Activated CD4-positive, alpha-beta T cell treated with anti-CD3 and anti-CD28 coated beads, Interleukin-2, Interleukin-4, amounts not matched to agents 100 ng/mL and 50 ng/mL, durations not matched to agents 16 hours and 8 hours (primary cell): ENCODE measurements around the gene FAM13C.
"Not testable (repeated sequence)": the region's sequence is repeated elsewhere in the genome, so short reads cannot be mapped to it uniquely, and the experiment has no call there.

ENCODE experiments used
- DNase-seq: peaks from one replicate; pipeline ENCODE4 v3.0.0-alpha.2; 2020; ENCODE audit warnings: low spot score

Gene FAM13C

DNA sequence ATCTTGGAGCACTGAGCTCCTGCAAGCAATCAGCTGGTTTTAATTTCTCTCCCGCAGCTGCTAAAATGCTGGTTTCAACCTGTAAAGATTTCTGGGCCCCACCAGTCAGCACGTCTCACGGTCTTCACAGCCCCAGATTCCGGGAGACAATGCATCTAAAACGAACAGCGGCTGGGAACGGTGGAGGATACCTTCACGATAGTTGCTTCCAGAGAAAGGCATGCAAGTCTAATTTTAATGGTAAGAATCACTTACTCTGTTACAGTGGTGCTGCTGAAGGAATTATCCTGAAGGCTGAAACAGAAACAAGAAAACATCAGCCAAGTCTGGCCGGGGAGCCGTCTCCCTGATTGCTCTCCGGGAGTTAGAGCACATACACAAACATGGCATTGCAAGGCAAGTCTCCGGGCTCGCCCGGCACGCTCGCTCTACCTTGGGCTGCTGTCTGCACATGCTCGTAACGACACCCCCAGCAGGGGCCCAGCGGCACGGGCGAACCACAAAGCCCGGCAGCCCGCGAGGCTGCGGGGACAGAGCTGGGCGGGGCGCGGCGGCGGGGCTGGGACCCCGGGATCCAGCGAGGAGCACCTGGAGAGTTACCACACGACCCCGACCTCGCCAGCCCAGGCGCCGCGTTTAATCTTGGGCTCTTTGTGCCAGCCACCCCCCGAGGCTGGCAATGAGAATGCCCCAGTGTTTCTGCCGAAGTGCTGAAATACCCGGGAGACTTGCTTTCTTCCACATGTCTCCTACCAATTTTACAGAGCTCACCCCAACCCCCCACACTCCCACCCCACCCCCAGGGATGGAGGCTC lies at the start of gene FAM13C:
FAM13C (minus strand) TSS at position 406 of the 815 bp plus-strand sequence; CDS start at position 317, 89 bp downstream.
- peak; percentile 4 for DNase-seq

DNA sequence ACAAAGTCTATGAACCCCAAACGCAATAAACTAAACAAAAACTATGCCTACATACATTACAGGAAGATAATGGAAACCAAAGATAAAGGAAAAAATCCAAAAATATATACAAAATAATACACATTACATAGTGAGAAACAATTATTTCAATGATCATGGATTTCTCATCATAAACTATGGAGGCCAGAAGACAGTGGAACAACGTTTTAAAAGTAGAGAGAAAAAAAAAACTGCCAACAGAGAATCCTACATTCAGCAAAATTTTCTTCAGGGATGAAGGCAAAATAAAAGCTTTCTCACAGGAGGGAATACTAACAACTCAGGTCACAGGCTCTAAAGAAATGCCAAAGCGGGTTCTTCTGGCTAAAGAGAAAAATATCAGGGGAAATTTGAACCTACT lies 42.9 kb upstream of the FAM13C start:
- DNase-seq = no peak

DNA sequence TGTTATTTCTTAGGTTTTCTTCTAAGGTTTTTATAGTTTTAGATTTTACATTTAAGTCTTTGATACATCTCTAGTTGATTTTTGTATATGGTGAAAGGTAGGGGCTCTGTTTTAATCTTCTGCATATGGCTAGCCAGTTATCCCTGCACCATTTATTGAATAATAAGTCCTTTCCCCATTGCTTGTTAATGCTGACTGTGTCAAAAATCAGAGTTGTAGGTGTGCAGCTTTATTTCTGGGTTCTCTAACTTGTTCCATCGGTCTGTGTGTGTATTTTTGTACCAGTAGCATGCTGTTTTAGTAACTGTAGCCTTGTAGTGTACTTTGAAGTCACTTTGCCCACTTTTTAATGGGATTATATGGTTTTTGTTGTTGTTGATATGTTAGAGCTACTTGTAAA lies 37.9 kb upstream of the FAM13C start:
- no peak for DNase-seq

DNA sequence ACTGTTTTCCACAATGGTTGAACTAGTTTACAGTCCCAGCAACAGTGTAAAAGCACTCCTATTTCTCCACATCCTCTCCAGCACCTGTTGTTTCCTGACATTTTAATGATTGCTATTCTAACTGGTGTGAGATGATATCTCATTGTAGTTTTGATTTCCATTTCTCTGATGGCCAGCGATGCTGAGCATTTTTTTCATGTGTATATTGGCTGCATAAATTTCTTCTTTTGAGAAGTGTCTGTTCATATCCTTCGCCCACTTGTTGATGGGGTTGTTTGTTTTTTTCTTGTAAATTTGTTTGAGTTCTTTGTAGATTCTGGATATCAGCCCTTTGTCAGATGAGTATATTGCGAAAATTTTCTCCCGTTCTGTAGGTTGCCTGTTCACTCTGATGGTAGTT lies 37.0 kb upstream of the FAM13C start:
- not testable (repeated sequence) for DNase-seq

DNA sequence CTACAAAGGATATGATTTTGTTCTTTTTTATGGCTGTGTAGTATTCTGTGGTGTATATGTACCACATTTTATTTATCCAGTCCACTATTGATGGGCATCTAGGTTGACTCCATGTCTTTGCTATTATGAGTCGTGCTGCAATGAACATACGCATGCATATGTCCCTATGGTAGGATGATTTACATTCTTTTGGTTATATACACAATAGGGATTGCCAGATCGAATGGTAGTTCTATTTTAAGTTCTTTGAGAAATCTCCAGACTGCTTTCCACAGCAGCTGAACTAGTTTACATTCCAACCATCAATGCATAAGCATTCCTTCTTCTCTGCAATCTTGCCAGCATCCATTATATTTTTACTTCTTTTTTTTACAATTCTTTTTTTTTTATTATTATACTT lies 35.6 kb upstream of the FAM13C start:
- DNase-seq = no peak

DNA sequence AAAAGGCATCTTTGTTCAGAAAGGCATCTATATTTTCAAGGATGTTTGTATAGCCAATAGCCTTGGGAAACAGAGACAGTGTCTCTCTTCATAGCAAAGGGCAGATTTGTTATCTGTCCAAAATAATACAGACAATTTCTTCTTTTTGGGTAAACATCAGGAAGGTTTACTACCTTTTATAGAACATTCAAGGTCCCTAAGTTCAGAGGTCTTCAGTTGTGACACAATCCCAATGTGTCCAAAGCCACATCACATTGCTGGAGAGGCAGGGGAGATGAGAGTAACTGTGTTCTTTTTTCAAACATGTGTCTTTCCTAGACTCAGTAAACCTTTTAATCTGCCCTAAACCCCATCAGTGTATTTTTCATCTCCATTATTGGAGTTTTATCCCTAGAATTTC lies 33.6 kb upstream of the FAM13C start:
- no peak for DNase-seq

DNA sequence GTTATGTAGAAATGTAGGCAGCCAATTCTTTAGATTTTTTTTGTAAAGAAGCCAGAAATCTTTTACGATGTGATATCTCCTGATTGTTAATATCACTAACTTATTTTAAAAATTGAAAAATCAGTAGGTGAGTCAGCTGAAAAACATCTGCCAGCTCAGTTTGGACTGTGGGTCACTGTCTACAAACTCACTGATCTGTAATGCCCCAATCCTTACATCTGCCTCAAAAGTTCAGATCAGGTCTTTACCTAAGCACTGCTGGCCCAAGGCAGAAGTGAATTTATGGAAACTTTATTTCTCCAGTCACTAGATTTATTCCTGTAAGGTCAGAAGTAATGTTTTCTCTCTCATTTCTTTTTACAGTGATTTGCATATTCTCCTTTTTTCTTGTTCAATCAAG lies 31.0 kb upstream of the FAM13C start:
- no peak for DNase-seq

DNA sequence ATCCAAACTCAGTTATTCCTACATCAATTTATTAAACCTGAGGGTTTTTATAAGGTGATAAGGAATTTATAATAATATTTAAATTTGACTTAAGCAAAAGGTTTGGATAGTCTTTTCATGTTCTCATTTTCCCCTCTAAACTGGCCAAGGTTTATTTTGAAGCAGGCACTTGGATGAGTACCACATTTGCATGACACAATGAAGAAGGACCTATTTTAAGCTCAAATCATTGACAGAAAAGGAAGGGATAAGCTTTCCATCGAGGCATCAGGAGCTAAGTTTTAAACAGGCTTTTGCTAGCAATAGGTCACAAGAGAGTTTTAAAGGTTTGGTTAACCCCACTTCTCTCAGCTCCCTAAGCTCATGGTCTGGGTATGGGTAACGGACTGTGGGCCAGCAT lies 28.7 kb upstream of the FAM13C start:
- no peak for DNase-seq

DNA sequence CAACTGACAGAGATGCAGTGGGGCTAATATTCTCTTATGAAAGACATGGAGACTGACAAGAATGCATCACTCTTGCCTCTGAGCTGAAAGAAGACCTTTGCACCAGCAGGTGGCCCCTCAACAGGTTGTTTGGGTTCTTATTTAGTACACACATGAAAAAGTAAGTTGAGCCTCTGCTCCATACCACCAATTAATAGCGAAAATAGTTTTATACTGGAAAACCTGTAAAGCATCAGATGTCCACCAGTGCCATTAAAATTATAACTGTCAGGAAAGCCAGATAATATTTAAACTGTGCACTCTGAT lies 26.3 kb upstream of the FAM13C start:
- no peak for DNase-seq

DNA sequence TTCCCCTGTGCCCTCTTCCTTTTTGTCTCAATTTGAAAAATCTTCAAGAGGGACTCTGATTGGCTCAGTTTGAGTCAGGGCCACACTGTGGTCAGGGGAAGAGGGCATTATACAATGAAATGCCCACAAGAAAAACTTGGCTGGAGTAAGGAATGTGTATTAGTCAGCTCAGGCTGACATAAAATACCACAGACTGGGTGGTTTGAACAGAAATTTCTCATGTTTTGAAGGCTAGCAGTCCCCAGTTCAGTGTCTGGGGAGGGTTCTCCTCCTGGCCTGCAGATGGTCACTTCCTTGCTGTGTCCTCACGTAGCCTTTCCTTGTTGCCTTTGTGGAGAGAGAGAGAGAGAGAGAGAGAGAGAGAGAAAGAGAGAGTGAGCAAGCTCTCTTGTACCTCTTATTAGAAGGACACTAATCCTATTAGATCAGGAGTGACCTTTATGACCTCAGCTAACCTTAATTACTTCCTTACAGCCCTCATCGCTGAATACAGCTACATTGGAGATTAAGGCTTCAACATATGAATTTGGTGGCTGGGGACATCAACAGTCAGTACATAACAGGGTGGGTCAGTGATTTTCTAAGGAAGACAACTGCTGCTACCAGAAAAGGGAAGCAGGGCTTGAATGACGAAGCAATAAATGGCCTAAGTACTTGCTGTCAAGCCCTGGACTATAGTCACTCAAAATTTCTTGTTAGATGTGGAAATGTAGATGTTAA lies 25.8 kb upstream of the FAM13C start:
- DNase-seq = no peak

DNA sequence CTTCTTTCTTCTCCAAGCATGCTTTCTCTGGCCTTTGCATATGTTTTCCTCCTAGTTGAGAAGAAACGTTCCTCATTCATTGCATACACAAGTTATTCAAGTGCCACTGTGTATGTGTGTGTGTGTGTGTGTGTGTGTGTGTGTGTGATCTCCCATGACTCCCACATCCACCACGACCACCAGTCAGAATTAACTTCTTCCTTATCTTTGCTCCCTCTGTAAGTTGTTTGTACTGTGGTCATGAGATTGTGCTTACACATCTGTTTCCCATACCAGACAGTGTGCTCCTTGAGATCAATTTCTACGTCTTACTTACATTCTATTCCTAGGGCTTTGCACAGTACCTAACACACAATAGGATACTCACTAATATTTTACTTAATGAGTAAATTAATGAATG lies 22.4 kb upstream of the FAM13C start:
- DNase-seq = no peak

DNA sequence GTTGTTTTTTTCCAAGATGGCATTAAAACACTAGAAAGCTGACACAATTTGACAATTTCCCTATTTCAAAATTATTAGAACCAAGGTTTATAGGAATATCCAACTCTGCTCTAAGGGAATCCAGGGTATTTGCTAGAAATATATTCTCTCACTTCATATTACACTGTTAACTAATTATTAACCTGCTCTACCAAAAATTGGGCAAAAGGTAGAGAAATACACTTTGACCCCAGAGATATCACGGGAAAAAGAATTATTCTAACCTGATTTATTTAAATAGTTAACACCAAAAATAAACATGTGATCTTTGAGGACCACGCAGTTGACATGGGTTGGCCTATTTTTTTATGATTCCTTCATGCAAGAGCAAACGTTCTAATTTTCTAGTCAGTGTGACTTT lies 21.6 kb upstream of the FAM13C start:
- no peak for DNase-seq

DNA sequence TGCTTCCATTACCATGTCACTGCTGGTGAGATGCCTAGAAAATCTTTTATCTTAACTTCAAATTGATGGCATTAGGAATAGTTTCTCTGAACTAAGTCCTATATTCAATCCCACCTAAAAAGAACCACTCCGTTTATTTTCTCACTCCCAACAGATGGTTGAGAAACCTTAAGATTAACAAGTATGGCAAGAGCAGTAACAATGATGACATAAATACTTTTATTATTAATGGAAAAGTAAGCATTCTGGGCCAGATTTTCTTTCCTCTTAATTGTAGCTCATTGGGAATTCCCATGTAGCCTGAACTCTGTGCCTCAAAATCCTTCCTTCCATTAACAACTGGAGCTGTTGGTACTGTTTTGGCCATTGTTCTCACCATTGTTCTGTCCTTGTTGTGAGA lies 21.1 kb upstream of the FAM13C start:
- no peak for DNase-seq

DNA sequence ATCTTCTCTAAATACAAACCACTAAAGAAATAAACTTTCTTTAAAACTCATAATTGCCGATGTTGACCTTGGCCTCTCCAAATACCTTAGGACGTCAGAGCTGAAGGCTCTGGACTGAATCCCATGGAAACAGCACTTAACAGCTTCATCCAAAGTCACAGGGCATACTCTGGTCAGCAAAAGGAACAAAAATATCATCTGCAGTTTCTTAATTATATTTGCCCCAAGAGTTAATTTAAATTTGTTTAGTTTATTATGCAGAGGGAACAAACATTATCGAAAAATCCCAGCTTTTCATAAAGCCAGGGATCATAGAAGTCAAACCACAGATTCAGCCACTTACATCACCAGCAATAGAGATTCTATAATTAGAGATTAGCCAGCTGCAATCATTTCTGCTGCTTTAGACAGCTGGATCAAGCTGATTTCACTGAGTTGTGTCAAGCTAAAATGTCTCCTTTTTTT lies 20.5 kb upstream of the FAM13C start:
- no peak for DNase-seq

DNA sequence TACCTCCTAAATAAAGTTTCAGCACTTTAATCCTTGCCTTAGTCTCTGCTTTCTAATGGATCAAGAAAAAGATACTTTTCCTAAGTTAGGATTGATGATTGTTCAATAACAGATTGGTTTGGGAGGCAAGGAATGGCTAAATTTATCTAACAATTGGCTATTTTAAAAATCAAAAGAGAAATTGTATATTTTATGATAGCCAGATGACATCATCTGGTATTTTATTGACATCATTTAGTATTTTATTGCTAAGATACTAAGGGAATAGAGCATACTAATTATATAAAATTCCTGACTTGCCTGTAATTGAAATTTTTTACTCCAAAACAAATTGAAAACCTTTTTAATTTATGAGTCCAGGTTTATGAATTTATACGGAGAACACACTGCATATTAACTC lies 19.3 kb upstream of the FAM13C start:
- DNase-seq = no peak

DNA sequence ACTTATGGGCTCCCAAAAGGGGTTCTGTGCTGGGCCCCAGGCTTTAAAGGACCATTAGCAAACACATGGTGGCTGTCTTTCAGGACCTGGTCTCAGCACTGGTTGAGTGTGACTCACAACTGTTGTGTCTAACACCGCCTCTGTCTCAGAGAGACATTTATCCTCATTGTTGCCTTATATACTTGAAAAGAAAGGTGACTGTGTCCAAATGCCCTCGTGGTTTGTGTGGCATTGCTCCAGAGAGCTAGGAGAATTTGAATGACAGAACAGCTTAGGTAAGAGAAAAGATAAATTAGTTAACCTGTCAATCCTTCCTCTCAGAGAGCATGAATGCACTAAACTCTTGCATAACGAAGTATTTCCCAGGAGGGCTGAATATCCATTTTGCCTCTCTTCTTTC lies 14.5 kb upstream of the FAM13C start:
- no peak for DNase-seq

DNA sequence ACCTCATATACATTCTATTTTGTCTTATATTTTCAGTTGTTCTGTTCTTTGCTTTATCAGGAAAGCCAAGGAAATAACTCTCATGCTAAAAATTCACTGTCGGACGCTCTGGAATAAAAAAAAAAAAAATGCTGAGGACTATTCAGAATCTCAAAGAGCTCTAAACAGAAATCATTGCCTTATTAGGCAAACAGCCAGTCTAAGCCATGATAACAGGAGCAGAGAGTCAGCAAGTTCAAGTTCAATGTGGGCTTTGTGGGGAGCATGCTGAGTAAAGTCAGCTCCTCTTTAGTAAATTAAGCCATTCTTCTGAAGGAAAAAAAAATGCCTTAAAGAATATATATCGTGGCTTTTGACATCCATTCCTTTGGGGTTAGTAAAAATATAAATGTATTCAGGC lies 13.6 kb upstream of the FAM13C start:
- DNase-seq = no peak

DNA sequence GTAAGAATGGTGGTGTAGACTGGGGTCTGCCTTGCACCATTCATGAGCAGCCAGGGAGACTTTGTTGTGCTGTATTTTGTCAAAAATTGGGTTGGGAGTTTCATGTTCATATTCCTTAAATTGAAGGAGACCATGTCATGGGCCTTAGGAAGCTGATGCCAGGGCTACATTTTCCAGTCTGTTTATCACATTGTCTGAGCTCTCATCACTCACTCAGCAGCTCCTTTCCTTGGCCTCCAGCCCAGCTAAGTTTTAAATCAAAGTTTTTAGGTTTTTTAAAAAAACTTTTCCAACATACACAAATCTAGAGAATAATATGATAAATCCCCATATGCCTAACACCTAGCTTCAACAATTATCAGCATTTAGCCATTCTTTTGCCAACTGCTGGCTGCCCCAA lies 12.6 kb upstream of the FAM13C start:
- DNase-seq = no peak

DNA sequence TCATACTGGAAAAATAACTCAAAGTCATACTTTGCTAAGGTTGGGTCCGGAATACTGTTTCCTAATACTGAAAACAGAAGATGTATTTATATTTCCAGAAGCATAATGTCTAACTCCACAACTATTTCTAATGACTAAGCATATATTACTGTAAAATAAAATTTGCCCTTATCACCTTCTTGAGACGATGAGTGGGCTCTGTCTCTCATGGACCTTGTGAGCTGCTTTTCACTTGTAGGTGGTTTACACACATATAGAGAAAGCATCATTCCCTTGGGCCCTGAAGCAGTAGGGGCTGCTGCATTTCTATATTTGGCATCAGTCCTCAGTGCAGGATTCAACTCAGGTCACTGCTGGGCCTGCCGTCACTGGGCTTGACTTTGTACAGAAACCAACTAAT lies 10.7 kb upstream of the FAM13C start:
- DNase-seq = no peak

DNA sequence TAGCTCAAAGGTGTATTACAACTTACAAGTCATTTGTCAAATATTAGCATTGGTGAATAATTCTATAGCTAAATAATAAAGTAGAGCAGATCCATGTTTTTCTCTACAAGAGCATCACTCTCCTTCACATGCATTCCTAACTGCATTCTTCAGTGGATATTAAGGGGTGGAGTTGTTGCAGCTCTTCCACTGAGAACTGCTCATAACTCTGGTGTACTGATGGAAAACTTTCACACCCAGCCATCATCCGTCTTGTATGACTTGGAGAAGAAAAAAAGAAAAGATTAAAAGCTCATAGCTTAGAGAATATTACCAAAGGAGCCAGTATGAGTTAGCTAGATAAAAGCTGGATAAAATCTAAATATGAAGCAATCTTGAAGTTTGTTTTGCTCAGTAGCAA lies 10.2 kb upstream of the FAM13C start:
- DNase-seq = no peak

DNA sequence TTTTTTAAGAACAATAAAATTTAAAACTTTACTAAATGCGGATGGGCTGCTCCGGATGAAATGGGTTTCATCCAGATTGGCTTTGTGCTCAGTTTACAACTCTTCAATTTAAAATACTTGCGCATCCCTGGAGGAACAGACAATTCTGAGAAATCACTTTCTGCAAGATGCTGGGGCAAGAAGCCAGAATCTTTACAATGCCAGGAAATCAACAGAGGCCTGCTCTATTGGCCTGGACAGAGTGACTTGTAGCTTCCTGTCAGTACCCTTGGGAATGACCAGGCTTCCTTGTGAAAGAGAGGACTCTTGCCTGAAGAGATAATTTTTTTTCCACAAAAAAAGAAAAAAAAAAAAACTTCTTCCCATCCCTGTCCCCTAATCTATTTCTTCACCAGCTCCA lies 3.9 kb upstream of the FAM13C start:
- DNase-seq = no peak

DNA sequence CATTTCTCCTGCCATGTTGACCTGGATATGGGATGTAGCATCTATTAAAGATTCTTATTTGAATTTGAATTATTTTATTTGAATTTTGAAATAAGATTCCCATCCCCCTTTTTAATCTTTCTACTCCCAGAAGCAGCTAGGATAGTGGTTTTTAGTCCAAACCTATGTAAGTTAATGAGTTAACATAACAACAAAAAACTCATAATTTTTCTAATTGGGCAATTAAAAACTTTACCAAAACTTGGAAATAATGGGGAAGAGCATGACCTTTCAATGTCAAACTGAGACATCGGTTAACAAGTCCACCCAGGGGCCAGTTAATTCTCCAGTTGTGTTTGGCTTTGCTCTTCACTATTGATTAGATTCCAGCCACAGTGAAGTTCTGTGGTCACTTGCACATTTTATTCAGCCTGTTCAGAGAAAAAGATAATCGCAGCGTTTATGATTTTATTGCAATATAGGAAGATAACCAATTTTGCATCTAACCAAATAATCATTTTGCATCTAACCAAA lies 1.2 kb upstream of the FAM13C start:
- DNase-seq = no peak

DNA sequence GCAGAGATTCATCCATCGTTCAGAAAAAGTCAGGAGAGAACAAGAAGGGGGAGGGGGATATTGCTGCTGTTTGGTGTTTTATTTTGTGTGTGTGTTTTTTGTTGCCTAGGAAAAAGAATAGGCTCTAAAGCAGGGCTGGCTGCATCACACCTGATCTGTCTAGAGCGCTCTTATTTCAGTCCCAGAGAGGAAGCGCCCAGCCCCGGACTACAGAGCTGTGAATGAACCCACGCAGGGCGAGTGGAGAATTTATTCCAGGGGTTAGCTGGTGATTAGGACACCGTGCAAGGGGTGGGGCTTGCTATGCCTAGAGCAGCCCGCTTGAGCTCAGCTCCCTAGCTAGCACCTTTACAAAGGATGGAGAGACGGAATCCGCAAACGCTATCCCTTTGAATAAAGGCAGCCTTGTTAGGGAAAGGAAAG lies 621 bp upstream of the FAM13C start:
- DNase-seq = no peak
